HepG2 (cell line): ENCODE results near the gene EFNA2. TPM values are rescaled to one million over a fixed set of nuclear protein-coding genes. Genes with fewer than 3 reads are reported as not detected.

ENCODE experiments used
- ATAC-seq: fragments of 200-7000 bp; cut with Tn5 transposase; 3 replicates; pipeline ENCODE4 v1.9.1; 2020; ENCODE audit warnings: mild to moderate bottlenecking, moderate library complexity
- BruUV-seq: library from RNA; stranded (reverse); fragments of 400-500 nt; replicated peaks from 2 replicates; lab custom pipeline; 2021; lab: Mats Ljungman, UMichigan
- CTCF ChIA-PET: fragments of 300-600 bp; formaldehyde crosslinking; extraction: SDS; loops from one replicate; lab custom pipeline; 2021; ENCODE audit warnings: low total read pairs, inconsistent platforms, low intra/inter-chr PET ratio; lab: Yijun Ruan, JAX
- POLR2A ChIA-PET: fragments of 350-600 bp; sonication (Branson Sonifier 250); formaldehyde crosslinking; loops from one replicate; lab custom pipeline; 2020; ENCODE audit warnings: antibody characterized with exemption, inconsistent platforms; lab: Yijun Ruan, JAX
- DNase-seq: peaks from one replicate; pipeline ENCODE4 v3.0.0-alpha.2; 2015; ENCODE audit warnings: low spot score
- FAIRE-seq: peaks from 3 replicates; lab custom pipeline; 2011; peaks lifted over from hg19 to GRCh38; lab: Jason Lieb, UNC
- H2AFZ ChIP-seq: one replicate; pipeline ENCODE4 v1.6.1; 2011; ENCODE audit warnings: low read length, inconsistent platforms
- H3K27ac ChIP-seq: fragments of 300-600 bp; 3 replicates; pipeline ENCODE4 v1.8.0; 2011; ENCODE audit warnings: mixed run types, mild to moderate bottlenecking, mixed read lengths, low read length, inconsistent platforms; ENCODE audit not compliant: insufficient read depth; ENCODE audit errors: extremely low read length
- H3K27me3 ChIP-seq, 2 experiments: fragments of 200-600 bp in 1 of 2; 2 replicates in 1 of 2; 3 replicates in 1 of 2; pipeline versions ENCODE4 v1.6.0 to v1.8.0; 2011; ENCODE audit warnings: low read length in 2 of 2, mild to moderate bottlenecking in 2 of 2, moderate library complexity in 2 of 2, inconsistent platforms in 1 of 2; ENCODE audit not compliant: insufficient read depth in 2 of 2, control insufficient read depth in 1 of 2
- H3K36me3 ChIP-seq, 2 experiments: fragments of 200-600 bp in 1 of 2; replicated peaks in 1 of 2; 2 replicates in 1 of 2; 3 replicates in 1 of 2; pipeline versions ENCODE4 v1.5.1 to v1.8.0; 2011; ENCODE audit warnings: low read length in 2 of 2, inconsistent platforms in 1 of 2; ENCODE audit not compliant: insufficient read depth in 2 of 2, control insufficient read depth in 1 of 2
- H3K4me1 ChIP-seq: 2 replicates; pipeline ENCODE4 v1.5.1; 2012; ENCODE audit warnings: low read length, inconsistent platforms; ENCODE audit not compliant: insufficient read depth
- H3K4me2 ChIP-seq: 2 replicates; pipeline ENCODE4 v1.6.0; 2011; ENCODE audit warnings: low read depth, low read length, inconsistent platforms
- H3K4me3 ChIP-seq, 3 experiments: fragments of 200-600 bp in 1 of 3; sonication (generic), shearing (Covaris generic) in 1 of 3; replicated peaks in 1 of 3; 2 replicates each; pipeline ENCODE4 v1.5.1; 2011 to 2016; ENCODE audit warnings: low read length in 3 of 3, inconsistent platforms in 2 of 3, low read depth in 2 of 3, mild to moderate bottlenecking in 2 of 3, control low read depth in 1 of 3, mixed read lengths in 1 of 3; ENCODE audit not compliant: insufficient read depth in 1 of 3
- H3K79me2 ChIP-seq: one replicate; pipeline ENCODE4 v1.6.1; 2011; ENCODE audit warnings: low read length, inconsistent platforms; ENCODE audit not compliant: insufficient read depth
- H3K9ac ChIP-seq: 2 replicates; pipeline ENCODE4 v1.6.0; 2011; ENCODE audit warnings: mild to moderate bottlenecking, low read depth, low read length, inconsistent platforms; ENCODE audit not compliant: insufficient read depth
- H3K9me3 ChIP-seq: 2 replicates; pipeline ENCODE4 v1.5.1; 2012; ENCODE audit warnings: mild to moderate bottlenecking, low read length
- H4K20me1 ChIP-seq: 2 replicates; pipeline ENCODE4 v1.6.0; 2011; ENCODE audit warnings: inconsistent platforms, mild to moderate bottlenecking, low read length, moderate library complexity; ENCODE audit not compliant: insufficient read depth
- ARHGAP35 ChIP-seq: sonication (generic); formaldehyde crosslinking; IDR thresholded peaks from 2 replicates; pipeline ENCODE4 v1.9.0; 2022; ENCODE audit warnings: mild to moderate bottlenecking, inconsistent platforms, moderate library complexity, missing genetic modification reagents, borderline replicate concordance
- FOSL2 ChIP-seq: sonication (generic); formaldehyde crosslinking; IDR thresholded peaks from 2 replicates; pipeline ENCODE4 v1.4.0; 2020; ENCODE audit warnings: missing genetic modification reagents
- GMEB1 ChIP-seq: sonication (generic); formaldehyde crosslinking; IDR thresholded peaks from 2 replicates; pipeline ENCODE4 v1.5.1; 2020; ENCODE audit warnings: missing genetic modification reagents, mild to moderate bottlenecking, borderline replicate concordance
- HNRNPLL ChIP-seq: fragments of 200-400 bp; formaldehyde crosslinking; IDR thresholded peaks from 2 replicates; pipeline ENCODE4 v1.6.1; 2017; ENCODE audit warnings: mild to moderate bottlenecking, low read depth, low read length; ENCODE audit not compliant: poor library complexity, severe bottlenecking
- KDM2A ChIP-seq: sonication (generic); formaldehyde crosslinking; IDR thresholded peaks from 2 replicates; pipeline ENCODE4 v1.4.0; 2020; ENCODE audit warnings: low read depth, missing genetic modification reagents, borderline replicate concordance
- KDM3A ChIP-seq: IDR thresholded peaks from 2 replicates; pipeline ENCODE4 v1.6.1; 2018; ENCODE audit warnings: low read depth, missing compliant biosample characterization
- KLF6 ChIP-seq: IDR thresholded peaks from 2 replicates; pipeline ENCODE4 v1.8.0; 2016; ENCODE audit warnings: missing biosample characterization, missing genetic modification reagents
- NR2C2 ChIP-seq: sonication (generic); formaldehyde crosslinking; IDR thresholded peaks from 2 replicates; pipeline ENCODE4 v1.4.0; 2020; ENCODE audit warnings: missing genetic modification reagents, mild to moderate bottlenecking, moderate library complexity, borderline replicate concordance
- SALL1 ChIP-seq: sonication (generic); formaldehyde crosslinking; IDR thresholded peaks from 2 replicates; pipeline ENCODE4 v1.8.0; 2022; ENCODE audit warnings: mild to moderate bottlenecking, missing genetic modification reagents
- SRF ChIP-seq: IDR thresholded peaks from 2 replicates; pipeline ENCODE4 v1.6.1; 2011; ENCODE audit warnings: mild to moderate bottlenecking, low read depth, low read length, moderate library complexity
- U2AF2 ChIP-seq: fragments of 200-400 bp; formaldehyde crosslinking; IDR thresholded peaks from 2 replicates; pipeline ENCODE4 v1.6.1; 2017; ENCODE audit warnings: low read depth, mild to moderate bottlenecking, low read length
- YY1 ChIP-seq: IDR thresholded peaks from 2 replicates; pipeline ENCODE4 v1.6.1; 2011; ENCODE audit warnings: low read length, low read depth, moderate library complexity, mild to moderate bottlenecking; ENCODE audit not compliant: insufficient read depth, insufficient replicate concordance
- ZNF17 ChIP-seq: sonication (generic); formaldehyde crosslinking; IDR thresholded peaks from 2 replicates; pipeline ENCODE4 v1.5.0; 2020; ENCODE audit warnings: mild to moderate bottlenecking, missing genetic modification reagents
- ZNF292 ChIP-seq: sonication (generic); formaldehyde crosslinking; IDR thresholded peaks from 2 replicates; pipeline ENCODE4 v1.8.1; 2022; ENCODE audit warnings: mild to moderate bottlenecking, low read depth, missing genetic modification reagents, borderline replicate concordance
- ZNF460 ChIP-seq: sonication (generic); formaldehyde crosslinking; IDR thresholded peaks from 2 replicates; pipeline ENCODE4 v1.5.1; 2020; ENCODE audit warnings: missing genetic modification reagents, mild to moderate bottlenecking, borderline replicate concordance
- ZNF501 ChIP-seq: sonication (generic); formaldehyde crosslinking; IDR thresholded peaks from 2 replicates; pipeline ENCODE4 v1.5.1; 2020; ENCODE audit warnings: mild to moderate bottlenecking, moderate library complexity, missing genetic modification reagents
- WGBS: methylation state at CpG from one replicate; pipeline ENCODE4 v1.1.6; 2017; ENCODE audit warnings: low lambda C conversion rate; 5-methylcytosine and 5-hydroxymethylcytosine counted together
- in situ Hi-C: cut with HindIII; loops from 2 replicates; pipeline ENCODE4 v1.10.0; 2017; ENCODE audit warnings: low pct_unique_long_range_greater_than_20kb; ENCODE audit not compliant: extremely low pct_ligation_motif_present
- intact Hi-C: fragments of 100-400 bp; cut with micrococcal nuclease; formaldehyde crosslinking; loops from one replicate; pipeline ENCODE4 v1.10.0; 2022; ENCODE audit not compliant: unreplicated experiment
- polyA plus RNA-seq, 8 experiments: library from polyadenylated mRNA; depleted of rRNA in 3 of 8; stranded (reverse) in 7 of 8; unstranded in 1 of 8; fragments of >200 nt; fragmentation: Illumina TruSeq in 4 of 8; extraction: Trizol in 4 of 8; gene quantifications; 2 replicates each; pipeline versions ENCODE4 v1.2.1 to v1.2.3, GENCODE V29; 2011 to 2016; ENCODE audit warnings: low read depth in 4 of 8, missing spikeins in 1 of 8, mixed read lengths in 1 of 8; ENCODE audit not compliant: insufficient read depth in 1 of 8
- total RNA-seq, 5 experiments: library from RNA; depleted of rRNA; stranded (reverse); fragments of >200 nt; fragmentation: Illumina TruSeq; extraction: Trizol; gene quantifications; 2 replicates each; pipeline ENCODE4 v1.2.3, GENCODE V29; 2016; ENCODE audit warnings: low read depth in 1 of 5
- TF ChIP-seq, protein P1 (sequence below): sonication (generic); formaldehyde crosslinking; IDR thresholded peaks from 2 replicates; pipeline ENCODE4 v1.5.1; 2020; ENCODE audit warnings: missing genetic modification reagents, mild to moderate bottlenecking, borderline replicate concordance
- TF ChIP-seq, protein P2 (sequence below): sonication (generic); formaldehyde crosslinking; IDR thresholded peaks from 2 replicates; pipeline ENCODE4 v1.4.0; 2020; ENCODE audit warnings: missing genetic modification reagents, low read depth, mild to moderate bottlenecking, borderline replicate concordance
- TF ChIP-seq, protein P3 (sequence below): sonication (generic); formaldehyde crosslinking; IDR thresholded peaks from 2 replicates; pipeline ENCODE4 v1.4.0; 2020; ENCODE audit warnings: missing genetic modification reagents

Gene EFNA2
- total and polyA plus RNA-seq, 2 of the 13 experiments (the other 11 are each of a cell fraction or from before 2014, with no cell fraction given) = 6.0 to 9.9 TPM

DNA sequence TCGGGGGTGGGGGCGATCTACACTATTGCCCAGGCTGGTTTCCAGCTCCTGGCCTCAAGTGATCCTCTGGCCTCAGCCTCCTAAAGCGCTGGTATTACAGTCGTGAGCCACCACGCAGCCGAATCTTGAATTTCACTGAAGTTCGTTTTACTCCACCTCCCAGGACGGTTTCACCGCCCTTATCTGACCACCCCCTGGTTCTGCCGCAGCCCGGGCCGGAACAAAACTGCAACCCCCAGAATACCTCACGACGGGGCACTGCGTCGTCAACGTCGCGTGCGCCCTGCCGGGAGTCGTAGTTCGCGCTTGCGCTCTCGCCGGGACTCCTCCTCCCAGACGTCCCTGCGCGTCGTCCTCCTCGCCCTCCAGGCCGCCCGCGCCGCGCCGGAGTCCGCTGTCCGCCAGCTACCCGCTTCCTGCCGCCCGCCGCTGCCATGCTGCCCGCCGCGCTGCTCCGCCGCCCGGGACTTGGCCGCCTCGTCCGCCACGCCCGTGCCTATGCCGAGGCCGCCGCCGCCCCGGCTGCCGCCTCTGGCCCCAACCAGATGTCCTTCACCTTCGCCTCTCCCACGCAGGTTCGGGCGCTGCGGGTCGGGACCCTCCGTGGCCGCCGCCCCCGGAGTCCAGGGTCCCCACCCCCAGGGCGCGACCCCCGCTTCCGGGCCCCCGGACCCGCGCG, 44.1 kb upstream of the EFNA2 start, which contains the start of gene ATP5F1D:
Gene ATP5F1D (plus strand): TSS at position 335 of the 679 bp plus-strand sequence. CDS start 100 bp downstream, at position 435.
- no peaks in the 10 kb centered on the region for H4K20me1 ChIP-seq
- peak within 1 kb of the TSS; percentile 88 for H3K9ac ChIP-seq
- H3K4me2 ChIP-seq = peak within 1 kb of the TSS; percentile 81
- peak; percentile 88 for DNase-seq
- peak; percentile 91 for FAIRE-seq
- H2AFZ ChIP-seq = no peak within 1 kb of the TSS
- H3K9me3 ChIP-seq = no peaks in the 10 kb centered on the region
- H3K79me2 ChIP-seq = peaks cover 22% of the 10 kb centered on the region
- no peaks in the 10 kb centered on the region for H3K36me3 ChIP-seq
- WGBS = under 1% methylated on average over 29 of the region's 79 CpGs
- intact Hi-C loops (no loop called here), in situ Hi-C loops (loop anchor here (5.0 kb wide), 1 partner anchor 36 kb away; the partner anchor contains the start of gene FAM174C)
- peak within 1 kb of the TSS; percentile 96 for H3K27ac ChIP-seq
- no peaks in the 10 kb centered on the region for H3K27me3 ChIP-seq
- no TSS peak for BruUV-seq
- peaks cover 67% of the 10 kb centered on the region for H3K4me1 ChIP-seq
- ChIA-PET POLR2A (interaction anchor here (0.6 to 10.1 kb wide), 8 partner anchors 9 to 570 kb away, joined by 3 to 469 read pairs (median 4); partner anchors contain the start of gene CIRBP), CTCF (interaction anchor here (2.2 kb wide), 1 partner anchor 20 kb away, joined by 17 read pairs; no protein-coding TSS in a partner anchor)
- H3K4me3 ChIP-seq = peak within 1 kb of the TSS; percentile 80 to 93 (median 90)
- peak; percentile 26 for ATAC-seq
- no peak for TF ChIP-seq ZNF17 (CRISPR knock-in tag)
- TF ChIP-seq GMEB1 (CRISPR knock-in tag) = peak; percentile 99
- TF ChIP-seq, protein P1, sequence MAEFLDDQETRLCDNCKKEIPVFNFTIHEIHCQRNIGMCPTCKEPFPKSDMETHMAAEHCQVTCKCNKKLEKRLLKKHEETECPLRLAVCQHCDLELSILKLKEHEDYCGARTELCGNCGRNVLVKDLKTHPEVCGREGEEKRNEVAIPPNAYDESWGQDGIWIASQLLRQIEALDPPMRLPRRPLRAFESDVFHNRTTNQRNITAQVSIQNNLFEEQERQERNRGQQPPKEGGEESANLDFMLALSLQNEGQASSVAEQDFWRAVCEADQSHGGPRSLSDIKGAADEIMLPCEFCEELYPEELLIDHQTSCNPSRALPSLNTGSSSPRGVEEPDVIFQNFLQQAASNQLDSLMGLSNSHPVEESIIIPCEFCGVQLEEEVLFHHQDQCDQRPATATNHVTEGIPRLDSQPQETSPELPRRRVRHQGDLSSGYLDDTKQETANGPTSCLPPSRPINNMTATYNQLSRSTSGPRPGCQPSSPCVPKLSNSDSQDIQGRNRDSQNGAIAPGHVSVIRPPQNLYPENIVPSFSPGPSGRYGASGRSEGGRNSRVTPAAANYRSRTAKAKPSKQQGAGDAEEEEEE (CRISPR knock-in tag) = no peak
- TF ChIP-seq HNRNPLL = peak; percentile 90
- TF ChIP-seq KDM2A (CRISPR knock-in tag) = peak; percentile 84
- peak; percentile 61; the same call in 1 of the 2 replicates for TF ChIP-seq KLF6 (CRISPR knock-in tag)
- peak; percentile 94 for TF ChIP-seq NR2C2 (CRISPR knock-in tag)
- TF ChIP-seq, protein P2, sequence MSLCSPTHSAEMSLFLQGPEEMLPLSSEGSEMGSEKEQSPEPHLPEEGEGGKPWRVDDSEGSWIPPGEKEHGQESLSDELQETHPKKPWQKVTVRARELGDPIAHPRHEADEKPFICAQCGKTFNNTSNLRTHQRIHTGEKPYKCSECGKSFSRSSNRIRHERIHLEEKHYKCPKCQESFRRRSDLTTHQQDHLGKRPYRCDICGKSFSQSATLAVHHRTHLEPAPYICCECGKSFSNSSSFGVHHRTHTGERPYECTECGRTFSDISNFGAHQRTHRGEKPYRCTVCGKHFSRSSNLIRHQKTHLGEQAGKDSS (CRISPR knock-in tag) = no peak
- no peak for TF ChIP-seq U2AF2
- TF ChIP-seq KDM3A (CRISPR knock-in tag) = peak; percentile 25; the same call in 1 of the 2 replicates
- TF ChIP-seq, protein P3, sequence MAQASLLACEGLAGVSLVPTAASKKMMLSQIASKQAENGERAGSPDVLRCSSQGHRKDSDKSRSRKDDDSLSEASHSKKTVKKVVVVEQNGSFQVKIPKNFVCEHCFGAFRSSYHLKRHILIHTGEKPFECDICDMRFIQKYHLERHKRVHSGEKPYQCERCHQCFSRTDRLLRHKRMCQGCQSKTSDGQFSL (CRISPR knock-in tag) = 0 out of 2 replicates have a peak, but pooled peaks have one; percentile 21
- TF ChIP-seq ZNF292 = no peak
- no peak for TF ChIP-seq ZNF460 (CRISPR knock-in tag)
- peak; percentile 11; the same call in 1 of the 2 replicates for TF ChIP-seq SALL1 (CRISPR knock-in tag)
- peak; percentile 29 for TF ChIP-seq FOSL2 (CRISPR knock-in tag)
- peak; percentile 84 for TF ChIP-seq YY1
- TF ChIP-seq ZNF501 (CRISPR knock-in tag) = peak; percentile 57; the same call in 1 of the 2 replicates
- TF ChIP-seq SRF = 0 out of 2 replicates have a peak, but pooled peaks have one; percentile 20
- TF ChIP-seq ARHGAP35 (CRISPR knock-in tag) = no peak
